Urothelium cell line (cell line): ENCODE results near the gene FGB.
"Not testable (repeated sequence)": the region's sequence is repeated elsewhere in the genome, so short reads cannot be mapped to it uniquely, and the experiment has no call there.

Experiments
- DNase-seq: peaks from one replicate; pipeline ENCODE4 v3.0.0; 2011; ENCODE audit warnings: low spot score, mixed read lengths
- FAIRE-seq: peaks from 2 replicates; lab custom pipeline; 2011; peaks lifted over from hg19 to GRCh38; lab: Jason Lieb, UNC

Gene FGB

DNA sequence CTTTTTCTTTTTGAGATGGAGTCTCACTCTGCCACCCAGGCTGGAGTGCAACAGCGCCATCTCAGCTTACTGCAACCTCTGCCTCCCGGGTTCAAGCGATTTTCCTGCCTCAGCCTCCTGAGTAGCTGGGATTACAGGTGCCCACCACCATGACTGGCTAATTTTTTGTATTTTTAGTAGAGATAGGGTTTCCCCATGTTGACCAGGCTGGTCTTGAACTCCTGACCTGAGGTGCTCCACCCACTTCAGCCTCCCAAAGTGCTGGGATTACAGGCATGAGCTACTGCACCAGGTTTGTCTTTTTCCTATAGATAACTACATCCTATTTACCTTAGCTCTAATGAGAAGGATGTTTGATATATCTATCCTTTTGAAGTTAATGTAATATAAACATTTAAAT, 31.5 kb downstream of the FGB start:
- FAIRE-seq, DNase-seq: not testable (repeated sequence)

GRCh38 chr4:154595807-154596206, 33.0 kb downstream of the FGB start:
- DNase-seq, result no peak
- FAIRE-seq, result no peak

DNA sequence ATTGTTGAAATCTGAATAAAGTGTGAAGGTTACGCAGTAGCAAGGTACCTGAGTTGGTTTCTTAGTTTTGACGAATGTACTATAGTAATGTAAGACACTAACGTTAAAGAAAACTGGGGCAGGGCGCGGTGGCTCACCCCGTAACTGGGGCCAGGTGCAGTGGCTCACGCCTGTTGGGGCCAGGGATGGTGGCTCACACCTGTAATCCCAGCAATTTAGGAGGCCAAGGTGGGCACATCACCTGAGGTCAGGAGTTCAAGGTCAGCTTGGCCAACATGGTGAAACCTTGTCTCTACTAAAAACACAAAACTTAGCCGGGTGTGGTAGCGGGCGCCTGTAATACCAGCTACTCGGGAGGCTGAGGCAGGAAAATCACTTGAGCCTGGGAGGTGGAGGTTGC, 34.5 kb downstream of the FGB start:
- not testable (repeated sequence) for FAIRE-seq, DNase-seq

GRCh38 chr4:154597798-154598774, 35.3 kb downstream of the FGB start:
- no peak for FAIRE-seq
- DNase-seq, result no peak

DNA sequence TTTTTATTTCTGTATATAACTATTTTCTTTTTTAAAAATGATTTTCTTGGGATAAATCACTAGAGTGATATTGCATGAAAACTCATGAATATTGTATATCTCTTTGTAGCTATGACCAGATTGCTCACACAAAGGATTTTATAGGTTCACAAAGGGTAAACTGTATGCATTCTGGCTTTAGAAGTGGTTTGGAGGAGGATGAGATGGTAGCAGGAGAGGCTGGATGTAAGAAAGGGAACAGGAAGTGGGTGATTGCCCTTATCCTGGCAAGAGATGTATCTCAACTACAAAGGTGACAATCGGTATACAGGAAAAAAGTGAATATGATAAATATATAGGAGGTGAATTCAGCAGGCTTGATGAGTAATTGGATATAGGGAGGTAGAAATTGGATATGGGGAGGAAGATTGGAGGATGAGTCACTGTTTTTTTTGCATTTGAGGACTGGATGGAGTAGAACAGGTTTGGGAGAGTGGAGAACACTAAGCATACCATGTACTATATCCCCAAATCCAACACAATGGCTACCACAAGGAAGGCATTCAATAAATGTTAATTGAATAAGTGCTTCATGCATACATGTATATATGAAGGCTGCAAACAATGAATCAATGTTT, 39.7 kb downstream of the FGB start:
- DNase-seq (no peak), FAIRE-seq (no peak)

DNA sequence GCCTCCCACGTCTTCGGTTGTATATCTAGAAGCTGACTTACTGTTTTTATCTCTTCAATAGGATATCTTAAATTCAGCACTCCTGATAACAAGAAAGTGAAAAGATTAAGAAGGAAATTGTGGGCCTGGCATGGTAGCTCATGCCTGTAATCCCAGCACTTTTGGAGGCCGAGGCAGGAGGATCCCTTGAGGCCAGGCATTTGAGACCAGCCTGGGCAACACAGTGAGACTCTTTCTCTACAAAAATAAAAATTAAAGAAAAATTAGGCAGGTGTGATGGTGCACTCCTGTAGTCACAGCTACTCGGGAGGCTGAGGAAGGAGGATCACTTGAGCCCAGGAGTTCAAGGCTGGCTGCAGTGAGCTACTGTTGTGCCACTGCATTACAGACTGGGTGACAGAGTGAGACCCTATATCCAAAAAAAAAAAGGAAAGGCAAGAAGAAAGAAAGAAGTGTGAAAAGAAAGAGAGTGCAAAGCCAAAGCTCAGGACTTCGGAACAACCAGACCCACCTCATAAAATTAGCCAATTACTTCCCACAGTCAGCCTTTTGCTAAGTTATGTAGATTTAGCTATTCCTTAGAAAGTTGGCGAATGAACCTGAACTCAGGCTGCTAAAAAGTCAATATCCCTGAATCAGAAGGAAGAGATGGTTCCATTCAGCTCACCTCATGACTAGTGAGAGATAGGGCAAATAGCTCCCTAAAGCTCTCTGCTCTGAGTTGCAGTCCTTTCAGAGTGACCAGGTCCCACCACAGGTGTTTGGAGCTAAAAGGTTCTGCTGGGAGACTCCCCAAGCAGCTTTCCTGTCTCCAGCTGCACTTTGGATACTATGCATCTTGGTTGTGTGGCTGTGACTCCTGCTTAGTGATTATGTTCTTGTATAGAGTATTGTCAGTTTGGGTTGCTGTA, 40.5 kb downstream of the FGB start:
- no peak for DNase-seq
- no peak for FAIRE-seq

GRCh38 chr4:154604696-154605200, 41.9 kb downstream of the FGB start:
- FAIRE-seq, result no peak
- DNase-seq, result no peak

- no peak for FAIRE-seq
- DNase-seq, result no peak
Measured at GRCh38 chr4:154606728-154607723, 44.2 kb downstream of the FGB start.

- FAIRE-seq, result no peak
- no peak for DNase-seq
Measured at GRCh38 chr4:154608361-154609252, 45.8 kb downstream of the FGB start.

DNA sequence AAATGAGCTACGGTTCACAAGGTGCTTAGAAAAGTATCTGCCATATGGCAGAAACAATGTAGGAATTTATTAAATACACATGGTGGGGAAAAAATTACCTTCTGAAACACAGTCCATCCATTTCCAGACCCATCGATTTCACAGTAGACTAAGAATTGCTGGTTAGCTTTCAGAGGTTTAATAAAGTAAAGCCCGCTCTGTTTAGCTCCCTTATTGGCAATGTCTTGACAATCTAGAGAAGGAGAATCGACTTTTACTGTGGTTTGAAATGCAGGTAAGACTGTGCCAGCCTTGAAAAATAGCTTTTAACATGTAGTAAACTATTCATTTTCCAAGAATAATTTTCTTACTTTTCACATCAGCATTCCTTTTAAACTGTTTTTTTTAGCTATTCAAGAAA, 46.7 kb downstream of the FGB start:
- no peak for FAIRE-seq
- no peak for DNase-seq

GRCh38 chr4:154610582-154610981, 47.8 kb downstream of the FGB start:
- FAIRE-seq (no peak), DNase-seq (no peak)

DNA sequence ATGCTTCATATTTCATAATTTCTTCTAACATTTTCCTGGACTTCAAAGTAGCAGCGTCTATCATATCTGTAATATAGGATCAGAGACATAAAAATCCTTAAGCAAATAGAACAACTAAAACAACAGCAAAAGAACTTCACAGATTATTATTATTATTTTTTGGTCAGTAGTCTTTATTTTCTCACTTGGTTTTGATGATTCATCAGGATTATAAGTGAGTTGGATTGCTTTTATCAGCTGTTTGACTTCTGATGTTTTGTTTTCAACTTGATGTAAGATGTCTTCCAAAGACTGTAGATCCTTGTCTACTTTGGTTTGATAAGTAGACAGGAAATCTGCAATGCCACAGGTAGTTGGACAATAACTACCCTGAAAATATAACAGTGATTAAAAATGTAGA, 49.0 kb downstream of the FGB start:
- no peak for DNase-seq
- FAIRE-seq, result no peak

DNA sequence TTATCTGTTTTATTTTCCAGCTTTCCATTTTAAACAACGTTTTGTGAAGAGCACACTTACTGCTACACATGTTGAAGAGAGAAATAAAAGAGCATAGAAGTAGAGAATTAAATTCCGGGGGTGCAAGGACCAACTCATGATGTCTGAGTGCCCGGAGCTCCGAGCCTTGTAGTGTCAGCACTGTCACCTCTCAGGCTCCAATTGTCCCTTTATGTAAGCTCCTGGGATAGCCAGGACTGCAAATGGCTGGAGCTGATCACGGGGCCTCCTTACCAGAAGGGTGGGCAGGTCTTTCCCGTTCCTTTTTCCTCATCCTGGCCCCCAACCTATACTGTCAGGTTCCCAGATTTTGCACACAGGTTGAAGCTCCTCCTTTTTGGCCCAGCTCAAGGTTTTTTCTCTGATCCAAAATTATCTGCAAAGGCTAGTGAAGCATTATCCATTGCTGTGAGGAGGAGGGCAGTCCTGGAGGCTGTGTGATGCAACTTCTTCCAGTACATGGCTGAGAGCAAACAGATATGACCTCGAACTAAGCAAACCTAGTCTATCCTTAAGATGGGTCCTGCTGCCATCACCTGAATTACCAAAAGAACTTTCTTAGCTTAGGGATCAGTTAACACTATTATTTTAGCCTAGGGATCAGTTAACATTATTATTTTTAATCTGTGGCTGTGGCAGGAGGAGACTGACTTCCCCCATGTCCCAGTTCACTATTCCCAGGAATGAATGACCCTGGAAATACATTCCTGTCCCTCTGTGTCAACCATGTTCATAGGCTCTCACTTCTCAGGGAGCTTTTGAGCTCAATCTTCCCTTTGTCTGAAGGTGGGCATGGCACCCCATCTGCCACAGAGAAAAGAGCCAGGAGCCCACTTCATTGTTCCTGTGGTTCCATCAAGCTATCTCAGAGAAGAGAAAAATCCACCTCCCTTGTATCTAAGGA, 49.9 kb downstream of the FGB start, which contains the start of gene FGG:
TSS of gene FGG (minus strand) at position 185 of the 943 bp plus-strand sequence. CDS start at position 138, 47 bp downstream.
- no peak for FAIRE-seq
- no peak for DNase-seq

DNA sequence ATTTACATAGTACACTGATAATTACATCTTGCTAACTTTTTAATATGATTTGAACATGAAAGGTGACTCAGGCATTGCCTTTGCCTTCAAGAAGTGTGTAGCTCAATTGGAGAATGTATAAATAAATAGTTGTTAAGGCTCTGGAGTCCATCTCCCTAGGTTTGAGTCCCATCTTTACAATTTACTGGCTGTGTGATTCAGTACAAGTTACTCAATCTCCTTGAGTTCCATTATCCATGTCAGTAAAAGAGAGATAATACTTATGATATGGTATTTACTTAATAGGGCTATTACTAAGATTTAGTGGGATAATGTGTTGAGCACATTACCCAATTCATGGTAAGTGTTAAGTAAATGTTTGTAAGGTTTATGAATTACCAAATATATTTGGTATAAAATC, 51.5 kb downstream of the FGB start:
- DNase-seq (no peak), FAIRE-seq (no peak)

GRCh38 chr4:154615211-154615610, 52.4 kb downstream of the FGB start:
- DNase-seq, result no peak
- no peak for FAIRE-seq

DNA sequence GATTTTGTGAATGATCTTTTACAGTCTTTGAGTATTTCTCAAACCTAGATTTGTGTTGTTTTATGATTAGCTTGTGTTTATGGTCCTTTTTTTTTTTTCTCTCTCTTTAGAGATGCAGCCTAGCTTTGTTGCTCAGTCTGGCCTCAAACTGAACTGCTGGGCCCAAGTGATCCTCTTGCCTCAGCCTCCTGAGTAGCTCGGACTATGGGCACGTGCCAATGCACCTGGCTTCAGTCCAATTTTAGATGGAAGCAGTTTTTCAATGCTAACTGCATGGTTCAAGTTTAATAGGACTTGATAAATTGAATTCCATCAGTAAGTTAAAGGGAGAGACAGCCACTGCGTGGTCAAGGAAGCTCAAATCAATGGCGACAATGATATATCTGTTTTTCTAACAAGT, 53.5 kb downstream of the FGB start:
- no peak for FAIRE-seq

GRCh38 chr4:154616731-154617130, 53.9 kb downstream of the FGB start:
- FAIRE-seq (no peak), DNase-seq (no peak)

More for the DNA sequence above, 53.5 kb downstream of the FGB start:
- DNase-seq, result no peak
